HPDE6-E6E7 (cell line): ENCODE results near the gene BRMS1.
"Not testable (repeated sequence)": the region's sequence is repeated elsewhere in the genome, so short reads cannot be mapped to it uniquely, and the experiment has no call there.

ENCODE experiments used
- DNase-seq: peaks from one replicate; pipeline ENCODE4 v3.0.0; 2011; ENCODE audit warnings: missing footprints; ENCODE audit errors: extremely low spot score

The BRMS1 gene

GRCh38 chr11:66363187-66363601 lies 18.3 kb upstream of the BRMS1 start:
- DNase-seq: no peak

- DNase-seq: no peak
Measured at GRCh38 chr11:66362481-66363147, 17.7 kb upstream of the BRMS1 start.

GRCh38 chr11:66361502-66361941 lies 16.6 kb upstream of the BRMS1 start:
- DNase-seq: no peak

GRCh38 chr11:66360406-66361073 lies 15.6 kb upstream of the BRMS1 start:
- no peak for DNase-seq

- no peak for DNase-seq
Measured at GRCh38 chr11:66359662-66360087, 14.8 kb upstream of the BRMS1 start.

GRCh38 chr11:66350560-66351235 lies 5.8 kb upstream of the BRMS1 start:
- DNase-seq: not testable (repeated sequence)

- DNase-seq: no peak
Measured at GRCh38 chr11:66349084-66349386, 4.1 kb upstream of the BRMS1 start.

GRCh38 chr11:66347425-66348276 lies 2.7 kb upstream of the BRMS1 start, which contains the start of gene B4GAT1:
TSS of gene B4GAT1 (minus strand) at chr11:66347629. CDS start at chr11:66347545, 84 bp downstream.
- peak; percentile 65 for DNase-seq

GRCh38 chr11:66346476-66347424 lies 1.8 kb upstream of the BRMS1 start:
- no peak for DNase-seq

- DNase-seq: no peak
Measured at GRCh38 chr11:66345316-66345649, 379 bp upstream of the BRMS1 start.

GRCh38 chr11:66343176-66343575 lies 1.7 kb downstream of the BRMS1 start:
- DNase-seq: no peak

GRCh38 chr11:66341502-66342126 lies 3.3 kb downstream of the BRMS1 start:
- DNase-seq: no peak

GRCh38 chr11:66340596-66341501 lies 4.1 kb downstream of the BRMS1 start:
- DNase-seq: no peak

GRCh38 chr11:66339686-66340483 lies 5.0 kb downstream of the BRMS1 start:
- DNase-seq: no peak

- DNase-seq: peak; percentile 97
Measured at GRCh38 chr11:66339162-66339675, 5.7 kb downstream of the BRMS1 start.

GRCh38 chr11:66338276-66339161 lies 6.4 kb downstream of the BRMS1 start:
- DNase-seq: no peak
